Astrocyte (in vitro differentiated cells and primary cell): ENCODE results near the gene DRG1. TPM values are rescaled to one million over a fixed set of nuclear protein-coding genes. Genes with fewer than 3 reads are reported as not detected.

ENCODE experiments used
- DNase-seq: peaks from one replicate; pipeline ENCODE4 v3.0.0-alpha.2; 2010; ENCODE audit warnings: low read depth
- FAIRE-seq: peaks from 2 replicates; lab custom pipeline; 2011; peaks lifted over from hg19 to GRCh38; lab: Jason Lieb, UNC
- H2AFZ ChIP-seq: 2 replicates; pipeline ENCODE4 v1.6.0; 2012; ENCODE audit warnings: low read depth, low read length, inconsistent platforms
- H3K27ac ChIP-seq: 2 replicates; pipeline ENCODE4 v1.5.1; 2011; ENCODE audit warnings: low read depth, low read length, inconsistent platforms
- H3K27me3 ChIP-seq: 2 replicates; pipeline ENCODE4 v1.6.0; 2011; ENCODE audit warnings: low read length, inconsistent platforms; ENCODE audit not compliant: insufficient read depth
- H3K36me3 ChIP-seq: 2 replicates; pipeline ENCODE4 v1.5.1; 2011; ENCODE audit warnings: low read length, inconsistent platforms; ENCODE audit not compliant: insufficient read depth
- H3K4me1 ChIP-seq: 2 replicates; pipeline ENCODE4 v1.5.1; 2011; ENCODE audit warnings: low read length, inconsistent platforms; ENCODE audit not compliant: insufficient read depth
- H3K4me2 ChIP-seq: 2 replicates; pipeline ENCODE4 v1.6.0; 2012; ENCODE audit warnings: low read length, inconsistent platforms
- H3K4me3 ChIP-seq: 2 replicates; pipeline ENCODE4 v1.5.1; 2011; ENCODE audit warnings: low read depth, mild to moderate bottlenecking, low read length, inconsistent platforms; ENCODE audit not compliant: insufficient read depth
- H3K79me2 ChIP-seq: 2 replicates; pipeline ENCODE4 v1.6.0; 2012; ENCODE audit warnings: mild to moderate bottlenecking, low read length, inconsistent platforms; ENCODE audit not compliant: insufficient read depth
- H3K9ac ChIP-seq: 2 replicates; pipeline ENCODE4 v1.6.0; 2012; ENCODE audit warnings: mild to moderate bottlenecking, low read length, inconsistent platforms
- H3K9me3 ChIP-seq: 2 replicates; pipeline ENCODE4 v1.5.1; 2012; ENCODE audit warnings: low read depth, mild to moderate bottlenecking, low read length, inconsistent platforms; ENCODE audit not compliant: insufficient read depth
- H4K20me1 ChIP-seq: 2 replicates; pipeline ENCODE4 v1.6.0; 2012; ENCODE audit warnings: low read length, inconsistent platforms; ENCODE audit not compliant: insufficient read depth
- H3K27ac Mint-ChIP-seq: one replicate; pipeline ENCODE4 v1.8.0; 2021; ENCODE audit warnings: mild to moderate bottlenecking, mixed read lengths; ENCODE audit not compliant: unreplicated experiment
- H3K27me3 Mint-ChIP-seq: one replicate; pipeline ENCODE4 v1.8.0; 2021; ENCODE audit warnings: low read depth, mixed read lengths; ENCODE audit not compliant: unreplicated experiment
- H3K36me3 Mint-ChIP-seq: one replicate; pipeline ENCODE4 v1.8.0; 2021; ENCODE audit warnings: low read depth, mixed read lengths; ENCODE audit not compliant: unreplicated experiment
- H3K4me1 Mint-ChIP-seq: one replicate; pipeline ENCODE4 v1.8.0; 2021; ENCODE audit warnings: low read depth, mixed read lengths; ENCODE audit not compliant: unreplicated experiment
- H3K4me3 Mint-ChIP-seq: one replicate; pipeline ENCODE4 v1.8.0; 2021; ENCODE audit warnings: mild to moderate bottlenecking, moderate library complexity, mixed read lengths; ENCODE audit not compliant: unreplicated experiment
- H3K9me3 Mint-ChIP-seq: one replicate; pipeline ENCODE4 v1.8.0; 2021; ENCODE audit warnings: mild to moderate bottlenecking, mixed read lengths; ENCODE audit not compliant: unreplicated experiment
- EZH2 ChIP-seq: IDR thresholded peaks from 2 replicates; pipeline ENCODE4 v1.6.1; 2012; ENCODE audit warnings: mild to moderate bottlenecking, low read length, inconsistent platforms; ENCODE audit not compliant: insufficient read depth
- total RNA-seq: library from RNA; stranded (reverse); gene quantifications from 2 replicates; pipeline ENCODE4 v1.2.1, GENCODE V29; 2021
- TF ChIP-seq, protein P1 (sequence below): IDR thresholded peaks from 2 replicates; pipeline ENCODE4 v1.5.1; 2011; ENCODE audit warnings: low read depth, mild to moderate bottlenecking, inconsistent platforms, low read length, moderate library complexity; ENCODE audit not compliant: insufficient read depth

Gene DRG1
- total RNA-seq, 1 donor from 2014 or later: 59.6 TPM

DNA sequence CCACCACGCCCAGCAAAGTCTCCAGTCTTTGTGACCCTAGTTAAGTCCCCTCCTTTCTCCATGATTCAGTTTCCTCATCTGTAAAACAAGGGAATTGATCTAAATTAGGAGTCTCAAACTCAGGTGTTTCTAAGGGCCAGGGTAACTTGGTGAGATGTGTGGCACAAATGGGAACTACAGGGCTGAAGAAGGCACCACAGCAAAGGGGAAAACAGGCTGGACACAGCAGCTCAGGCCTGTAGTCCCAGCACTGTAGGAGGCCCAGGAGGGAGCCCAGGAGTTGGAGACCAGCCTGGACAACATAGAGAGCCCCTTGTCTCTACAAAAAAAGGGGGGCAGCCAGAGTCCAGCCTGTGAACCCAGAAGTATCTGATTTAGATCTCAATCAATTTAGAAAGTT is 37.7 kb upstream of the DRG1 start:
- Histone ChIP-seq H3K4me3 (no peak overlapping the region), H3K4me2 (no peak overlapping the region), H3K27me3 (peaks cover 3% of the 10 kb centered on the region), H3K27ac (no peak overlapping the region), H3K4me1 (no peaks in the 10 kb centered on the region), H4K20me1 (no peaks in the 10 kb centered on the region), H3K9ac (no peak overlapping the region), H2AFZ (no peak overlapping the region), H3K36me3 (no peaks in the 10 kb centered on the region), H3K79me2 (no peaks in the 10 kb centered on the region), H3K9me3 (no peaks in the 10 kb centered on the region)
- DNase-seq (no peak), FAIRE-seq (no peak)
- Mint-ChIP-seq H3K27ac (peak overlapping the region; percentile 69), H3K9me3 (no peaks in the 10 kb centered on the region), H3K36me3 (no peaks in the 10 kb centered on the region), H3K4me1 (no peaks in the 10 kb centered on the region), H3K27me3 (peaks cover 2% of the 10 kb centered on the region), H3K4me3 (no peak overlapping the region)
- TF ChIP-seq, protein P1, sequence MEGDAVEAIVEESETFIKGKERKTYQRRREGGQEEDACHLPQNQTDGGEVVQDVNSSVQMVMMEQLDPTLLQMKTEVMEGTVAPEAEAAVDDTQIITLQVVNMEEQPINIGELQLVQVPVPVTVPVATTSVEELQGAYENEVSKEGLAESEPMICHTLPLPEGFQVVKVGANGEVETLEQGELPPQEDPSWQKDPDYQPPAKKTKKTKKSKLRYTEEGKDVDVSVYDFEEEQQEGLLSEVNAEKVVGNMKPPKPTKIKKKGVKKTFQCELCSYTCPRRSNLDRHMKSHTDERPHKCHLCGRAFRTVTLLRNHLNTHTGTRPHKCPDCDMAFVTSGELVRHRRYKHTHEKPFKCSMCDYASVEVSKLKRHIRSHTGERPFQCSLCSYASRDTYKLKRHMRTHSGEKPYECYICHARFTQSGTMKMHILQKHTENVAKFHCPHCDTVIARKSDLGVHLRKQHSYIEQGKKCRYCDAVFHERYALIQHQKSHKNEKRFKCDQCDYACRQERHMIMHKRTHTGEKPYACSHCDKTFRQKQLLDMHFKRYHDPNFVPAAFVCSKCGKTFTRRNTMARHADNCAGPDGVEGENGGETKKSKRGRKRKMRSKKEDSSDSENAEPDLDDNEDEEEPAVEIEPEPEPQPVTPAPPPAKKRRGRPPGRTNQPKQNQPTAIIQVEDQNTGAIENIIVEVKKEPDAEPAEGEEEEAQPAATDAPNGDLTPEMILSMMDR: no peak
- no peak for TF ChIP-seq EZH2

DNA sequence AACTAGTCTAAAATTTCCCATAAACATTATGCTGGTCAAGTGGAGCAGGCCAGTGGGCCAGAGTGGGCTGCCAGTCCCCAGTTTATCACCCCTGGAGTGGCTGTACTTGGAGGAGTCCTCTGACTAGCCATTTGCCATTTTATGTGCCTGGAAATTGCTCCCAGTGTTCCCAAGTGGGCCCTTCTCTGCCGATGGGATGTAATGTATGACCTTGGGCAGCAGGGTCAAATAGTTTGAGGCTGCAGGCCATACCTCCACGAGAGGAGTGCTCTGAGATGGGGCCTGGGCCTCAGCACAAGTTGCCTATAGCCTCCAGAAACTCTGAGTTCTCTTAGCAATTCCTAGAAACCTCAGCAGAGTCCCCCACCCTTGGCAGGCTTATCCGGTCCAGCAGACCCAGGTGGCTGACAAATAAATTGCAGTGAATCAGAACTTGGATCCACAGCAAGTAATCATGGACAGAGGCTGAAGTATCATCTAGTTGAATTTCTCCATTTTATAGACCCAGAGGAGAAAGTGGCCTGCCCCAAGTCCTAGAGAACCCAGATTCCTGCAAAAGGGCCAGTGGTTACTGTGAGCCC is 35.4 kb upstream of the DRG1 start:
- DNase-seq (no peak), FAIRE-seq (no peak)
- Histone ChIP-seq H3K9me3 (no peaks in the 10 kb centered on the region), H2AFZ (no peak overlapping the region), H3K4me3 (no peak overlapping the region), H3K9ac (no peak overlapping the region), H4K20me1 (no peaks in the 10 kb centered on the region), H3K27me3 (no peaks in the 10 kb centered on the region), H3K36me3 (no peaks in the 10 kb centered on the region), H3K4me1 (no peaks in the 10 kb centered on the region), H3K4me2 (no peak overlapping the region), H3K79me2 (no peaks in the 10 kb centered on the region), H3K27ac (no peak overlapping the region)
- TF ChIP-seq, protein P1: no peak
- no peak for TF ChIP-seq EZH2
- no peaks in the 10 kb centered on the region for H3K36me3 Mint-ChIP-seq
- H3K9me3 Mint-ChIP-seq: no peaks in the 10 kb centered on the region
- no peak overlapping the region for H3K4me3 Mint-ChIP-seq
- no peaks in the 10 kb centered on the region for H3K4me1 Mint-ChIP-seq
- no peak overlapping the region for H3K27ac Mint-ChIP-seq
- H3K27me3 Mint-ChIP-seq: peaks cover 2% of the 10 kb centered on the region

DNA sequence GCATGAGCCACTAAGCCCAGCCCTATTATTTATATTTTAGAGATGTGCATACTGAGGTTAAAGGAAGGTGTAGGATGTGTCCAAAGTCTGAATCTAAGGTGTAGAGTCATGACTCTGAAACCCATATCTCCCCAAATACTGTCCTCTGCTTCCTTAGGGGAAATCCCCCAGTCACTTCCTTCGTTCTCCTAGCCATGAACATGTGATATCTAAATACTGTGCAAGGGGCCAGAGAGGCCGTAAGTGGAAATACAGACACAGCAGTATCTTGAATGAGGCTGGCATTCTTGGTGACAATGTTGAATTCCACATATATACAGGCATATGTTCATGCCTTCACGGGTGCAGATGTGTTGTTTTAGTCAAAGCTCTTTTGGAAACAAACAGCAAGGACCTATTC is 32.0 kb upstream of the DRG1 start:
- Histone ChIP-seq H3K27ac (no peak overlapping the region), H4K20me1 (no peaks in the 10 kb centered on the region), H3K9ac (no peak overlapping the region), H3K36me3 (no peaks in the 10 kb centered on the region), H3K9me3 (no peaks in the 10 kb centered on the region), H3K4me1 (no peaks in the 10 kb centered on the region), H2AFZ (no peak overlapping the region), H3K79me2 (no peaks in the 10 kb centered on the region), H3K4me2 (no peak overlapping the region), H3K4me3 (no peak overlapping the region), H3K27me3 (no peaks in the 10 kb centered on the region)
- Mint-ChIP-seq H3K27me3 (peaks cover 2% of the 10 kb centered on the region), H3K4me1 (no peaks in the 10 kb centered on the region), H3K4me3 (no peak overlapping the region), H3K27ac (no peak overlapping the region), H3K36me3 (no peaks in the 10 kb centered on the region), H3K9me3 (no peaks in the 10 kb centered on the region)
- no peak for FAIRE-seq
- no peak for DNase-seq
- no peak for TF ChIP-seq EZH2
- TF ChIP-seq, protein P1: no peak
